SK-N-SH (cell line): Measurements from ENCODE around the gene CD28. TPM values are rescaled to one million over a fixed set of nuclear protein-coding genes. Genes with fewer than 3 reads are reported as not detected.

ENCODE experiments used
- CTCF ChIA-PET: fragments of 300-600, 350-600 bp; formaldehyde crosslinking; extraction: SDS; loops from one replicate; lab custom pipeline; 2021; lab: Yijun Ruan, JAX
- POLR2A ChIA-PET: fragments of 350-600 bp; sonication (Branson Sonifier 250); formaldehyde crosslinking; extraction: SDS; loops from one replicate; lab custom pipeline; 2020; ENCODE audit warnings: antibody characterized with exemption, inconsistent platforms; lab: Yijun Ruan, JAX
- DNase-seq: peaks from one replicate; pipeline ENCODE4 v3.0.0; 2012
- H2AFZ ChIP-seq: fragments of 200-600 bp; sonication (generic); 2 replicates; pipeline ENCODE4 v1.8.1; 2016; ENCODE audit warnings: antibody characterized with exemption, mild to moderate bottlenecking, low read depth
- H3F3A ChIP-seq: fragments of 200-600 bp; sonication (generic); replicated peaks from 2 replicates; pipeline ENCODE3; 2016; ENCODE audit warnings: antibody characterized with exemption, mild to moderate bottlenecking; ENCODE audit not compliant: insufficient read depth
- H3K27ac ChIP-seq, 2 experiments: fragments of 200-500 bp in 1 of 2; fragments of 200-600 bp in 1 of 2; sonication (Bioruptor generic) in 1 of 2; sonication (generic), shearing (Covaris generic) in 1 of 2; 2 replicates each; pipeline versions ENCODE4 v1.5.1 to v1.6.1; 2014 to 2016; ENCODE audit warnings: low read depth in 2 of 2, inconsistent platforms in 1 of 2, low read length in 1 of 2, mild to moderate bottlenecking in 1 of 2, mixed read lengths in 1 of 2
- H3K27me3 ChIP-seq: fragments of 200-600 bp; sonication (generic), shearing (Covaris generic); 2 replicates; pipeline ENCODE4 v1.6.1; 2016; ENCODE audit warnings: mixed run types; ENCODE audit not compliant: insufficient read depth
- H3K36me3 ChIP-seq, 2 experiments: fragments of 200-500 bp in 1 of 2; fragments of 200-600 bp in 1 of 2; sonication (Bioruptor generic) in 1 of 2; sonication (generic) in 1 of 2; replicated peaks in 1 of 2; 2 replicates each; pipeline versions ENCODE3 to v1.5.1; 2014 to 2016; ENCODE audit warnings: low read length in 1 of 2, mild to moderate bottlenecking in 1 of 2; ENCODE audit not compliant: insufficient read depth in 2 of 2, control insufficient read depth in 1 of 2
- H3K4me1 ChIP-seq, 2 experiments: fragments of 200-500 bp in 1 of 2; fragments of 200-600 bp in 1 of 2; sonication (Bioruptor generic) in 1 of 2; sonication (generic), shearing (Covaris generic) in 1 of 2; 2 replicates each; pipeline versions ENCODE4 v1.5.1 to v1.6.1; 2014 to 2016; ENCODE audit warnings: low read depth in 1 of 2, low read length in 1 of 2, mixed run types in 1 of 2; ENCODE audit not compliant: insufficient read depth in 2 of 2, control insufficient read depth in 1 of 2
- H3K4me2 ChIP-seq: fragments of 200-600 bp; sonication (generic), shearing (Covaris generic); 2 replicates; pipeline ENCODE4 v1.6.1; 2017; ENCODE audit warnings: mixed run types
- H3K4me3 ChIP-seq, 2 experiments: fragments of 200-500 bp in 1 of 2; fragments of 200-600 bp in 1 of 2; sonication (Bioruptor generic) in 1 of 2; sonication (generic), shearing (Covaris generic) in 1 of 2; 2 replicates each; pipeline versions ENCODE4 v1.5.1 to v1.8.1; 2014 to 2016; ENCODE audit warnings: low read depth in 2 of 2, inconsistent platforms in 1 of 2, low read length in 1 of 2, mild to moderate bottlenecking in 1 of 2, mixed read lengths in 1 of 2, moderate library complexity in 1 of 2
- H3K79me2 ChIP-seq: fragments of 200-600 bp; sonication (generic); 2 replicates; pipeline ENCODE4 v1.8.1; 2017; ENCODE audit warnings: mild to moderate bottlenecking; ENCODE audit not compliant: insufficient read depth
- H3K9ac ChIP-seq: fragments of 200-600 bp; sonication (generic); 2 replicates; pipeline ENCODE4 v1.6.1; 2017; ENCODE audit warnings: mixed run types
- H3K9me2 ChIP-seq: fragments of 200-600 bp; sonication (generic); 2 replicates; pipeline ENCODE4 v1.6.1; 2017; ENCODE audit warnings: mixed run types
- H3K9me3 ChIP-seq: fragments of 200-600 bp; sonication (generic); 2 replicates; pipeline ENCODE4 v1.6.1; 2017; ENCODE audit warnings: mixed run types, mild to moderate bottlenecking, moderate library complexity
- H4K20me1 ChIP-seq: fragments of 200-600 bp; sonication (generic); 2 replicates; pipeline ENCODE4 v1.6.1; 2017; ENCODE audit warnings: mild to moderate bottlenecking, mixed run types; ENCODE audit not compliant: insufficient read depth
- EZH2phosphoT487 ChIP-seq: fragments of 200-600 bp; sonication (generic); IDR thresholded peaks from 2 replicates; pipeline ENCODE4 v1.6.1; 2017; ENCODE audit warnings: low read depth, mixed run types, mild to moderate bottlenecking, antibody characterized with exemption, moderate library complexity, borderline replicate concordance
- FOXM1 ChIP-seq: IDR thresholded peaks from 2 replicates; pipeline ENCODE4 v1.4.0; 2012; ENCODE audit warnings: low read depth, mild to moderate bottlenecking
- GABPA ChIP-seq: IDR thresholded peaks from 2 replicates; pipeline ENCODE4 v1.4.0; 2012; ENCODE audit warnings: low read depth, mild to moderate bottlenecking
- JUND ChIP-seq: IDR thresholded peaks from 2 replicates; pipeline ENCODE4 v1.4.0; 2012
- NFIC ChIP-seq: IDR thresholded peaks from 2 replicates; pipeline ENCODE4 v1.4.0; 2012; ENCODE audit warnings: borderline replicate concordance
- POLR2AphosphoS5 ChIP-seq: IDR thresholded peaks from 2 replicates; pipeline ENCODE4 v1.6.1; 2012; ENCODE audit warnings: low read depth, low read length
- RAD21 ChIP-seq: IDR thresholded peaks from 2 replicates; pipeline ENCODE4 v1.6.1; 2012; ENCODE audit warnings: mild to moderate bottlenecking, low read length
- TEAD4 ChIP-seq: IDR thresholded peaks from 2 replicates; pipeline ENCODE4 v1.4.0; 2012; ENCODE audit warnings: mild to moderate bottlenecking, borderline replicate concordance; ENCODE audit not compliant: insufficient read depth
- YY1 ChIP-seq: IDR thresholded peaks from 2 replicates; pipeline ENCODE4 v1.4.0; 2012; ENCODE audit warnings: low read depth, mild to moderate bottlenecking
- polyA plus RNA-seq, 3 experiments: library from polyadenylated mRNA; depleted of rRNA; stranded (reverse); fragments of >200 nt; gene quantifications; 2 replicates each; pipeline ENCODE4 v1.2.3, GENCODE V29; 2012
- TF ChIP-seq, protein P1 (sequence below): IDR thresholded peaks from 2 replicates; pipeline ENCODE4 v1.4.0; 2012; ENCODE audit warnings: low read depth, borderline replicate concordance
- TF ChIP-seq, protein P2 (sequence below): IDR thresholded peaks from 2 replicates; pipeline ENCODE4 v1.6.1; 2012; ENCODE audit warnings: mild to moderate bottlenecking, low read depth, low read length, moderate library complexity
- TF ChIP-seq, protein P3 (sequence below): fragments of 150-350 bp; IDR thresholded peaks from 2 replicates; pipeline ENCODE4 v1.6.1; 2016; ENCODE audit warnings: mild to moderate bottlenecking, low read depth, low read length
- TF ChIP-seq, protein P4 (sequence below): IDR thresholded peaks from 2 replicates; pipeline ENCODE4; 2012

Gene CD28
- polyA plus RNA-seq, 1 of the 3 experiments (the other 2 are of a cell fraction): 0.05 TPM

- H3K27me3 ChIP-seq: no peaks in the 10 kb centered on the region
- H3F3A ChIP-seq: peaks cover 13% of the 10 kb centered on the region
- ChIA-PET POLR2A (no interaction called here), CTCF (no interaction called here)
- no peak overlapping the region for H3K4me3 ChIP-seq
- H2AFZ ChIP-seq: no peak overlapping the region
- no peak for DNase-seq
- no peaks in the 10 kb centered on the region for H3K9me3 ChIP-seq
- H3K4me2 ChIP-seq: no peak overlapping the region
- no peaks in the 10 kb centered on the region for H4K20me1 ChIP-seq
- no peak overlapping the region for H3K27ac ChIP-seq
- peaks cover 0 to 10% of the 10 kb centered on the region in 2 experiments; a peak in 2 of 4 replicates for H3K4me1 ChIP-seq
- TF ChIP-seq, protein P1, sequence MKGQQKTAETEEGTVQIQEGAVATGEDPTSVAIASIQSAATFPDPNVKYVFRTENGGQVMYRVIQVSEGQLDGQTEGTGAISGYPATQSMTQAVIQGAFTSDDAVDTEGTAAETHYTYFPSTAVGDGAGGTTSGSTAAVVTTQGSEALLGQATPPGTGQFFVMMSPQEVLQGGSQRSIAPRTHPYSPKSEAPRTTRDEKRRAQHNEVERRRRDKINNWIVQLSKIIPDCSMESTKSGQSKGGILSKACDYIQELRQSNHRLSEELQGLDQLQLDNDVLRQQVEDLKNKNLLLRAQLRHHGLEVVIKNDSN: no peak
- TF ChIP-seq, protein P2, sequence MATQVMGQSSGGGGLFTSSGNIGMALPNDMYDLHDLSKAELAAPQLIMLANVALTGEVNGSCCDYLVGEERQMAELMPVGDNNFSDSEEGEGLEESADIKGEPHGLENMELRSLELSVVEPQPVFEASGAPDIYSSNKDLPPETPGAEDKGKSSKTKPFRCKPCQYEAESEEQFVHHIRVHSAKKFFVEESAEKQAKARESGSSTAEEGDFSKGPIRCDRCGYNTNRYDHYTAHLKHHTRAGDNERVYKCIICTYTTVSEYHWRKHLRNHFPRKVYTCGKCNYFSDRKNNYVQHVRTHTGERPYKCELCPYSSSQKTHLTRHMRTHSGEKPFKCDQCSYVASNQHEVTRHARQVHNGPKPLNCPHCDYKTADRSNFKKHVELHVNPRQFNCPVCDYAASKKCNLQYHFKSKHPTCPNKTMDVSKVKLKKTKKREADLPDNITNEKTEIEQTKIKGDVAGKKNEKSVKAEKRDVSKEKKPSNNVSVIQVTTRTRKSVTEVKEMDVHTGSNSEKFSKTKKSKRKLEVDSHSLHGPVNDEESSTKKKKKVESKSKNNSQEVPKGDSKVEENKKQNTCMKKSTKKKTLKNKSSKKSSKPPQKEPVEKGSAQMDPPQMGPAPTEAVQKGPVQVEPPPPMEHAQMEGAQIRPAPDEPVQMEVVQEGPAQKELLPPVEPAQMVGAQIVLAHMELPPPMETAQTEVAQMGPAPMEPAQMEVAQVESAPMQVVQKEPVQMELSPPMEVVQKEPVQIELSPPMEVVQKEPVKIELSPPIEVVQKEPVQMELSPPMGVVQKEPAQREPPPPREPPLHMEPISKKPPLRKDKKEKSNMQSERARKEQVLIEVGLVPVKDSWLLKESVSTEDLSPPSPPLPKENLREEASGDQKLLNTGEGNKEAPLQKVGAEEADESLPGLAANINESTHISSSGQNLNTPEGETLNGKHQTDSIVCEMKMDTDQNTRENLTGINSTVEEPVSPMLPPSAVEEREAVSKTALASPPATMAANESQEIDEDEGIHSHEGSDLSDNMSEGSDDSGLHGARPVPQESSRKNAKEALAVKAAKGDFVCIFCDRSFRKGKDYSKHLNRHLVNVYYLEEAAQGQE: no peak
- TF ChIP-seq GABPA (no peak), EZH2phosphoT487 (no peak), TEAD4 (no peak), NFIC (no peak), RAD21 (no peak), FOXM1 (no peak), POLR2AphosphoS5 (no peak), JUND (no peak), YY1 (no peak)
- TF ChIP-seq, protein P3, sequence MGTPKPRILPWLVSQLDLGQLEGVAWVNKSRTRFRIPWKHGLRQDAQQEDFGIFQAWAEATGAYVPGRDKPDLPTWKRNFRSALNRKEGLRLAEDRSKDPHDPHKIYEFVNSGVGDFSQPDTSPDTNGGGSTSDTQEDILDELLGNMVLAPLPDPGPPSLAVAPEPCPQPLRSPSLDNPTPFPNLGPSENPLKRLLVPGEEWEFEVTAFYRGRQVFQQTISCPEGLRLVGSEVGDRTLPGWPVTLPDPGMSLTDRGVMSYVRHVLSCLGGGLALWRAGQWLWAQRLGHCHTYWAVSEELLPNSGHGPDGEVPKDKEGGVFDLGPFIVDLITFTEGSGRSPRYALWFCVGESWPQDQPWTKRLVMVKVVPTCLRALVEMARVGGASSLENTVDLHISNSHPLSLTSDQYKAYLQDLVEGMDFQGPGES: no peak
- TF ChIP-seq, protein P4, sequence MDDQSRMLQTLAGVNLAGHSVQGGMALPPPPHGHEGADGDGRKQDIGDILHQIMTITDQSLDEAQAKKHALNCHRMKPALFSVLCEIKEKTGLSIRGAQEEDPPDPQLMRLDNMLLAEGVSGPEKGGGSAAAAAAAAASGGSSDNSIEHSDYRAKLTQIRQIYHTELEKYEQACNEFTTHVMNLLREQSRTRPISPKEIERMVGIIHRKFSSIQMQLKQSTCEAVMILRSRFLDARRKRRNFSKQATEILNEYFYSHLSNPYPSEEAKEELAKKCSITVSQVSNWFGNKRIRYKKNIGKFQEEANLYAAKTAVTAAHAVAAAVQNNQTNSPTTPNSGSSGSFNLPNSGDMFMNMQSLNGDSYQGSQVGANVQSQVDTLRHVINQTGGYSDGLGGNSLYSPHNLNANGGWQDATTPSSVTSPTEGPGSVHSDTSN: no peak
- H3K36me3 ChIP-seq: no peaks in the 10 kb centered on the region
- H3K79me2 ChIP-seq: no peaks in the 10 kb centered on the region
- H3K9ac ChIP-seq: no peak overlapping the region
- no peaks in the 10 kb centered on the region for H3K9me2 ChIP-seq
These were observed 35.5 kb upstream of the CD28 start for GRCh38 chr2:203670939-203671338.
